GM18517 (cell line): Measurements from ENCODE around the gene CELA1.
A peak's percentile ranks its signal among the peaks of the same experiment; 100 is the strongest.

Experiments
- ATAC-seq: cut with Tn5 transposase; IDR thresholded peaks from one replicate; pipeline ENCODE4 v1.9.1; 2021; ENCODE audit warnings: mild to moderate bottlenecking, moderate library complexity; ENCODE audit not compliant: unreplicated experiment

CELA1 gene

GRCh38 chr12:51346581-51346980 is at the start of gene CELA1:
Gene CELA1 (minus strand): TSS chr12:51346679. CDS start chr12:51346638, 41 bp downstream.
- no peak for ATAC-seq

DNA sequence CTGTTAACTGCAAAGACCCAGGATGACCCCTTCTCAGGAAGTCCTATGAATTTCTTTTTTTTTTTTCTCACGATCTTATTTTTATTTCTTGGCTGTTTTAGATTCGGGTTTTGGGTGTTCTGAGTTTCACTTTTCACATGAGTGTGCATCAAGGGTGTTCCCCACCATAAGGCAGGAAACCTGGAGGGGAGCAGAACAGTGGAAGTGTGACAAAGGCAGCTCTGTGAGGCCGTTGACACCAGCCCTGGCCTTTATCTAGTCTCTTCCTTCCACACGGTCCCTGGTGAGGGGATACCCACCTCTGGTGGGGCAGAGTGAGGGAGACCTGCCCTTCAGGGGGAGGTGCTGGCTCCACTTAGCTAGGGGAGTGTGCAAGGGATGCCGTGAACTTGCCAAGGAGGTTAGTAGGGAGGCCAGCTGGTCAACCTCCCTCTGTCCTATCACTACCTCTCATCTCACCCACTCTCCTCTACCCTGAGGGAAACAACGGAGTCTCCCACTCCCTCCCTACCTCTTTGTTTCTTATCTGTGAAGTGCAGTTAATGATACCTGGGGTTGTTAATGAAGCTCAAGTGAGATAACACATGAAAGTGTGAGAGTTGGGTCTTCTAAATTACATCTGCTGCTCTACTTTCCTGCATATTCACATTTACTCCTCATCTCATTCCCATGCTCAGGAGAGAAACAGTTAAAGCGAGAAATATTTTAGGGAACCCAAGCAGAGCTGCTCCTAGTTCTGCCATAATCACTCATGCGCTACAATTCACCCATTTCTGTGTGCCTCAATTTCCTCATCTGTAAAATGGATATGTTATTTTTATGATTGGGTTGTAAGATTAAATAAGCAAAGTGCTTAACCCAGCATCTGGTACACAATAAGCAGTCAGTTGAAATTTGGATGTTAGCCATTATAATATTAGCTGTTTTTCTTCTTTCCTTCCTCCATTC is 49.1 kb upstream of the CELA1 start:
- ATAC-seq: peak; percentile 47

- no peak for ATAC-seq
These were observed 47.4 kb upstream of the CELA1 start for GRCh38 chr12:51393676-51394545.

- ATAC-seq: peak; percentile 51
These were observed 46.2 kb upstream of the CELA1 start for GRCh38 chr12:51392556-51393237.

DNA sequence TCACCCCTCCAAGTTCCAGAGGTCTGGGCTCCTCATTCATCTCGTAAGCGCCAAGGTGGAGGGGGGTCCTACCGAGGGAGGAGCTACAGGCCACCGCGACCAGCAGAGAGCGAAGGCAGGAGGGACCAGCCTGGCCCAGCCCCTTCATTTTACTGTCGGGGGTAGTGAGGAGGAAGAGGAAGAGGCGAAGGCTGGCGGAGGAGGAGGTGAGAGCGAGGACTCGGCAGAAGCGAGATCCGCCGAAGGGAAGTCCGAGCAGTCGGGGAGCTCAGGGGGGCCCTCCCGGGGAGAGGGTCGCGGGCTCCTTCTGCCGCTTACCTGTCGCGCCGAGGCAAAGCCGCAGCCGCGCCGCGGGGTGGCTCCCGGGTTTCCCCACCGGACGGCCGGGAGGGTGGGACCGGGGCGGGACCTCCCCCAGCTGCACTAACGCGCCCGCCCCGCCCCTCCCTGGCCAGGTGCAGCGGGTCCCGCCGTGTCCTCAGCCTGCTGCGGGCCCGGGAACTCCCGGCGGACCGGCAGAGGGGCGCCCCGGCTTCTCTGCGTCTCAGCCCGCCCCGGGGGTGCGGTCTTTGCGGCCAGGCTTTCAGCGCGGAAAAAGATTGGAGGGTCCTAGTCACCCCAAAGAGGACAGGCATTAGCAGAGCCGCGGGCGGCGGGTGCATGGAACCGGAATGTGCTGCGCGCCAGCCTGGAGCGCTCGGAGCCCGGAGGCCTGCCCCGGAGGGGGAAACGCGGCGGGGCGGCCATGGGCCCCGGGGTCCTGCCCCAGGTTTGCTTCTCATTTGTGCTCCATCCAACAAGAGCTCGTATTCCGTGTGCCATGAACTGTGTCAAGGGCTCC is 45.0 kb upstream of the CELA1 start, which contains the start of gene GALNT6:
TSS of gene GALNT6 (minus strand) at position 124 of the 841 bp plus-strand sequence. CDS start 11,625 bp downstream, outside the sequence.
- ATAC-seq: no peak

- ATAC-seq: no peak
These were observed 44.4 kb upstream of the CELA1 start for GRCh38 chr12:51390891-51391282.

DNA sequence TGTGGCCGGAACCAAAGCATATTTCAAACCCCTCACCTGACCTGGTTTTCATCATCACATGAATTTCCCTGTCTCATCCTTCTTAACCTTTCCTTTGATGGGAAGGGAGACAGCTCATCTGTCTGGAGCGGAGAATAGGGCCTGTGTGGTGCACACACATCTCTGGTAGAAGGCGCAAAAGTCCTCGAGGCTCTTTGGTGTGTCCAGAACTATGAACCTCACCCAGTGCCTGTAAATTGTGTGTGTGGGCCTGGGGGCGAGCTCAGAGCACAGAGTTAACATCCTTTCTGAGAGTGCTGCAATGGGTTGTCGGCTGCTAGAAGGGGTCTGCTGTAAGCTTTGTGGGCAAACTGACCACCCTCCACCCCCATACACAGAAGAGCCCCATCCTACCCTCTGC is 44.0 kb upstream of the CELA1 start:
- ATAC-seq: no peak

DNA sequence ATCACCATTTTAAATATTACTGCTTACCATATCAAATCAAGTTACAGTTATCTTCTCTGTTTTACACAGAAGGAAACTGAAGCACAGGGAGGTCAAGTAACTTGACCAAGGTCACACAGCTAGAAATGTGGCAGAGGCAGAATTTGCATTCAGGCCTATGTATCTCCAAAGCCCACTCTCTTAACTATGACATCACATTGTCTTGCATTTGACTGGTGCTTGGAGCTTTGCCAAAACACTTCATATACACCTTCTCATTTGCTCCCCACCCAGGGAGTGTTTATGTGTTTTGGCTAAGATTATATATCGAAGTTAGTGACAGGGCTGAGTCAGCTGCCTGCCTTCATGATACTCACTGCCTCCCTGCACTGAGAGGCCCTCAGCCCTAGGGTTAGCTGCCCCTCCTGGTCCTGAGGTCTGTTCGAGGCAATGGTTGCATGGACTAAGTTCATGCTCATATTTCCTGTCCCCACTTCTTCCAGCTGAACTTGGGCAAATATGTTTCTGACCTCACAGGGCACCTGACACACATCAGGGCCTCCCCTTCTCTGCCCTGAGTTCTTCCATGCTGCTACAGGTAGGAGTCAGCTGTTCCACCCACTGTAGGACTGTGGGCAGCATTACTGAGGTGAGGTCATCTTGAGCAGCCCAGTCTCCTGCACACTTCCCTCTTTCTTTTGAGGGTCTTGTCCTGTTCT is 43.0 kb upstream of the CELA1 start:
- ATAC-seq: no peak

DNA sequence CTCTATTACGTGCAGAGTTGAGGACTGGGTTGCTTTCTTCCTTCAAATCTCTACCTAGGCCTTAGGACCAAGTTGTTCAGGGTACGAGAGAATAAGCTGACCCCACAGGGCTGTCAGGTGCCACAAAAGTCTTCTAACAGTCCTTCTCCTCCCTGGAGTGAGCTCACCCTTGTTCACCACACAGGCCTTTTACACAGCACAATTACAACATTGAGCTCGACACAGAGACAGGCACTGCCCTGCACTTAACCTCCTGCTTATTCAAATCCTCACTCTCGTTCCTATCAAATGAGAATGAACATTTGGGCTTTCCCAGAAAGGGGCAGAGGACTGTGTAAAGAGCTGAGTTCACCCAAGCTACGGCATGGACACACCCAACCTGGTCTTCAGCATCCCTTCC is 42.4 kb upstream of the CELA1 start:
- ATAC-seq: no peak

GRCh38 chr12:51388069-51388799 is 41.8 kb upstream of the CELA1 start:
- no peak for ATAC-seq

- ATAC-seq: no peak
These were observed 39.9 kb upstream of the CELA1 start for GRCh38 chr12:51386351-51386750.

GRCh38 chr12:51383269-51383905 is 36.9 kb upstream of the CELA1 start:
- no peak for ATAC-seq

GRCh38 chr12:51382173-51382572 is 35.7 kb upstream of the CELA1 start:
- no peak for ATAC-seq

GRCh38 chr12:51381226-51382079 is 35.0 kb upstream of the CELA1 start:
- ATAC-seq: no peak

GRCh38 chr12:51379571-51379970 is 33.1 kb upstream of the CELA1 start:
- no peak for ATAC-seq

GRCh38 chr12:51378749-51379148 is 32.3 kb upstream of the CELA1 start:
- no peak for ATAC-seq
